IgD-negative memory B cell (primary cell): ENCODE data around the gene ARL4C. TPM values are rescaled to one million over a fixed set of nuclear protein-coding genes. Genes with fewer than 3 reads are reported as not detected.

Source experiments
- H3K27ac Mint-ChIP-seq, 3 donors: one replicate each; pipeline ENCODE4 v1.8.0; 2020 to 2022; ENCODE audit warnings: mild to moderate bottlenecking in 3 of 3, mixed read lengths in 3 of 3, moderate library complexity in 1 of 3
- H3K27me3 Mint-ChIP-seq: one replicate; pipeline ENCODE4 v1.8.0; 2021; ENCODE audit warnings: mixed read lengths
- H3K36me3 Mint-ChIP-seq: one replicate; pipeline ENCODE4 v1.8.0; 2020; ENCODE audit warnings: mild to moderate bottlenecking, mixed read lengths
- H3K4me1 Mint-ChIP-seq, 3 donors: one replicate each; pipeline ENCODE4 v1.8.0; 2020 to 2022; ENCODE audit warnings: mixed read lengths in 3 of 3, mild to moderate bottlenecking in 1 of 3
- H3K4me3 Mint-ChIP-seq, 4 donors: one replicate each; pipeline ENCODE4 v1.8.0; 2020 to 2022; ENCODE audit warnings: mild to moderate bottlenecking in 4 of 4, mixed read lengths in 4 of 4, moderate library complexity in 3 of 4
- H3K9me3 Mint-ChIP-seq, 3 donors: one replicate each; pipeline ENCODE4 v1.8.0; 2020 to 2021; ENCODE audit warnings: mixed read lengths in 3 of 3, mild to moderate bottlenecking in 1 of 3
- polyA plus RNA-seq: library from polyadenylated mRNA; unstranded; fragments of 300-500 nt; fragmentation: Illumina TruSeq; gene quantifications from one replicate; pipeline ENCODE4 v1.2.3, GENCODE V29; 2021

Gene ARL4C, protein sequence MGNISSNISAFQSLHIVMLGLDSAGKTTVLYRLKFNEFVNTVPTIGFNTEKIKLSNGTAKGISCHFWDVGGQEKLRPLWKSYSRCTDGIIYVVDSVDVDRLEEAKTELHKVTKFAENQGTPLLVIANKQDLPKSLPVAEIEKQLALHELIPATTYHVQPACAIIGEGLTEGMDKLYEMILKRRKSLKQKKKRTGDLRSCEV
- 20.6 TPM for polyA plus RNA-seq

- Mint-ChIP-seq H3K9me3 (no peaks in the 10 kb centered on the region), H3K36me3 (peaks cover 2% of the 10 kb centered on the region), H3K27me3 (no peaks in the 10 kb centered on the region), H3K4me3 (peak within 1 kb of the TSS; percentile 86 to 99 (median 98)), H3K27ac (peak within 1 kb of the TSS; percentile 86 to 97 (median 94)), H3K4me1 (peaks cover 34 to 40% (median 39%) of the 10 kb centered on the region in 3 donors)
Observed at GRCh38 chr2:234496835-234497593, at the start of gene ARL4C. TSS of gene ARL4C (minus strand) at chr2:234497081. CDS start at chr2:234496586, 495 bp downstream.

DNA sequence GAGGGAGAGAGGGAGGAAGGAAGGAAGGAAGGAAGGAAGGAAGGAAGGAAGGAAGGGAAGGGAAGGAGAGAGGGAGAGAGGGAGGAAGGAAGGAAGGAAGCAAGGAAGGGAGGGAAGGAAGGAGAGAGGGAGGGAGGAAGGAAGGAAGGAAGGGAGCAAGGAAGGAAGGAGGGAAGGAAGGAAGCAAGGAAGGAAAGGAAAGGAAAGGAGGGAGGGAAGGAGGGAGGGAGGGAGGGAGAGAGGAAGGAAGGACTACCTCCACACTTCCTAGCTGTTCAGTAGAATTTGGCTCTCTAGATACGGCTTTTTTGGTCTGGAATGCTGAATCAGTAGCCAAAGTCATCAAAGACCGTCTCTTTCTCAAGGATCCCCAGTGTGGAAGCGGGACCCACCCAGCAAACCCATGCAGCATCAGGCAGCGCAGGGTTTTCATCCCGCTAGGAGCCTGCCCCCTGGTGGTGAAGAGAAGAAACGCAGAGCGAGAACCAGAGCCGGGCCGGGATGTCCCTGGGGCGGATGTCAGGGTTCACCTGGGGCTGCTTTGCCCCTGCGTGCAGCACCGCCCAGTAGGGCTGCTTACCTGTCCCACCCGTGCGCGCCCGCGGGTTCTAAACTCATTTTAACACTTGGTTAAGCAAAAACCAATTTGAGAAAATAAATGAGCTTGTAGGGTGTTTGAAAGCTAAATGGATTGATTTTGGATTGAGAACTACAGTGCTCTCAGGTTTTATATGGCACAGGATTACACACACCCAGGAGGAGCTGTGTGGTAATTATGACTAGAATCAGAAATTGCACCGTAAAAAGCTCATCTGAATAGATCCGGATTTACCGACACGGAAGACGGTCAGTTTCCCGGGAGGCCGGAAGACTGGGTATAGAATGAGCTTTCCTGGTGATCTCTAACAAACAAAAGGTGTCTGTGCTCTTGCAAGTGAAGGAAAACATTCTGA is 48.1 kb upstream of the ARL4C start:
- H3K27me3 Mint-ChIP-seq: peaks cover 18% of the 10 kb centered on the region
- H3K27ac Mint-ChIP-seq: no peak overlapping the region
- no peak overlapping the region for H3K4me3 Mint-ChIP-seq

DNA sequence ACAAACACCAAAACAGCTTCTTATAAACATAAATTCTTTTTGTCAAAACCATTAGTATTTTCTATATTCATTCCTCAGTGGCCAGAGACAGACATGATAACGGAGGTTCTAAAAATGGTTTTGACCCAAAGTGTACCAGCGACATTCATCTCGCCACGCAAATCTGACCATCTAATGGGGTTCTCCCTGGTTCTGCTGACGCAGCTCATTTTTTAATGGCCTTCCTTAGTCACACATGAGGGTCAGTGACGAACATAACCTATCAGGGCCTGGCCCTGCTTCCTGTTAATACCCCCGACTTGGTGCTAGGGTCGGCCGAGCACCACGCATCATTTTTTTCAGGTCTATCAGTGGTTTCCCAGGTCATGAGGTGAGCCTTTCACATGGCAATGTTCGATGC is 45.9 kb upstream of the ARL4C start:
- Mint-ChIP-seq H3K4me3 (no peak overlapping the region), H3K36me3 (no peaks in the 10 kb centered on the region), H3K9me3 (peaks cover 0 to 4% (median 0%) of the 10 kb centered on the region in 3 donors), H3K27me3 (peaks cover 11% of the 10 kb centered on the region), H3K27ac (no peak overlapping the region), H3K4me1 (peaks cover 0 to 1% (median 0%) of the 10 kb centered on the region in 3 donors)

More for the DNA sequence above, 48.1 kb upstream of the ARL4C start:
- Mint-ChIP-seq H3K4me1 (peaks cover 0 to 1% (median 0%) of the 10 kb centered on the region in 3 donors), H3K9me3 (no peaks in the 10 kb centered on the region), H3K36me3 (no peaks in the 10 kb centered on the region)

- no peak overlapping the region for H3K27ac Mint-ChIP-seq
- no peaks in the 10 kb centered on the region for H3K4me1 Mint-ChIP-seq
- no peaks in the 10 kb centered on the region for H3K36me3 Mint-ChIP-seq
- peaks cover 2% of the 10 kb centered on the region for H3K27me3 Mint-ChIP-seq
- no peak overlapping the region for H3K4me3 Mint-ChIP-seq
- H3K9me3 Mint-ChIP-seq: peaks cover 0 to 7% (median under 1%) of the 10 kb centered on the region in 3 donors
Observed at GRCh38 chr2:234537929-234538328, 41.0 kb upstream of the ARL4C start.

- no peaks in the 10 kb centered on the region for H3K27me3 Mint-ChIP-seq
- peaks cover 0 to 11% (median 5%) of the 10 kb centered on the region in 3 donors for H3K9me3 Mint-ChIP-seq
- H3K36me3 Mint-ChIP-seq: no peaks in the 10 kb centered on the region
- no peak overlapping the region for H3K27ac Mint-ChIP-seq
- H3K4me3 Mint-ChIP-seq: no peak overlapping the region
- no peaks in the 10 kb centered on the region for H3K4me1 Mint-ChIP-seq
Observed at GRCh38 chr2:234536178-234536965, 39.5 kb upstream of the ARL4C start.

DNA sequence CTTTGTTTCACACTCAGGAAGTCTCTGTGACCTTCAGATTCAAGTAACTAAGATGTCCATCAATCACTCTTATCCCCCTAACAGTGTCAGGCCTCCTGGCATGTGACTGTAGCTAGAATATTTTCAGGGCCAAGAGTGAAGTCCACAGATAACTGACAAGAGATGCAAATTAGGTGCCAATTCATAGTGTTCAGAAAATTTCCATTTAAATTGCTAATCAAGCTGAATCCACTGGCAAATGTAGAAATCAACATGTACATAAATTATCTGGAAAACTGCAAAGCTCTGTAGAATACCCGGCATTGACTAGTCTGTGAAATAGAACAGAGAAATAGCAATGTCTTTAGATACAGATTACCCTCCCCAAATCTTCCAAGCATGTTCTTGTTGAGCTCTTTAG is 38.6 kb upstream of the ARL4C start:
- Mint-ChIP-seq H3K27ac (no peak overlapping the region), H3K27me3 (peaks cover 3% of the 10 kb centered on the region), H3K4me1 (no peaks in the 10 kb centered on the region), H3K36me3 (no peaks in the 10 kb centered on the region), H3K4me3 (no peak overlapping the region), H3K9me3 (peaks cover 0 to 11% (median 5%) of the 10 kb centered on the region in 3 donors)

DNA sequence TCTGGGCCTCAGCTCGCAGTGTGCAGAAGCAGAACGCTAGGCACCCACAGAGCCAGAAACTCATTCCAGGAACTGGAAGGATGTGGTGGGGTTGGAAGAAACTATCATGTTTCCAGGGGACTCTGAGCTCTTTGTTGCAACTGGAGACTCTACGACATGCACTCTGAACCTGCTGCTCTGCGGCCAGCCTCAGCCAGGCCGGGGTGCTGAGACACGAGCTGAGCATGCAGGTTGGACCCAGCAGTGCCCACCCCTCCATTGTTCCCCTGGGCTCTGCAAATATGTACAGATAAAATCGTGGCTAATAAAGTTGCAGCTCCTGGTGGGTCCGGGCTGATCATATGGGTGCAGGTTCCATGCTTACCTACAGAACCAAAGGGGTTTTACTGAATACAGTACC is 37.6 kb upstream of the ARL4C start:
- Mint-ChIP-seq H3K4me1 (no peaks in the 10 kb centered on the region), H3K27ac (no peak overlapping the region), H3K9me3 (peaks cover 0 to 8% (median 5%) of the 10 kb centered on the region in 3 donors), H3K27me3 (peaks cover 3% of the 10 kb centered on the region), H3K36me3 (no peaks in the 10 kb centered on the region), H3K4me3 (no peak overlapping the region)

DNA sequence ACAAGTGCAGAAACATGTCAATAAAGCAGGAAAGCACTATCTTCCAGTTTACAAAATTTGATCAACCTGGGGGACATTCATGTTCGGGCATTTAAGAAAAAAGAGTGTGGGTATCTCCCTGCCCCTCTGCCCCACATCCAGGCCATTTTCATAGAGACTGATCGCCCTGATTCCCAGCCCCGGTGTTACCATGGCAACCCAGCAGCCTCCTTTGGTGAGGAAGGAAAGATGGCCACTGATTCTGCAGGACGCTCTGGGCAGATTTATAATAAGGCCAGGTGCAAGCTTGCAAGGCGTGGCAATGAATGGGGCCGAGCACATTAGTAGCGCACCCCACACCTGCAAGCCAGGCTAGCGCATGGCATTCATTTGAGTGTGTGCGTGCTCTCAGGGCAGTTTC is 36.7 kb upstream of the ARL4C start:
- Mint-ChIP-seq H3K4me3 (no peak overlapping the region), H3K4me1 (no peaks in the 10 kb centered on the region), H3K27ac (no peak overlapping the region), H3K27me3 (peaks cover 7% of the 10 kb centered on the region), H3K9me3 (peaks cover 0 to 7% (median 5%) of the 10 kb centered on the region in 3 donors), H3K36me3 (no peaks in the 10 kb centered on the region)

GRCh38 chr2:234528410-234529148 is 31.7 kb upstream of the ARL4C start:
- Mint-ChIP-seq H3K27ac (no peak overlapping the region), H3K36me3 (peaks cover 1% of the 10 kb centered on the region), H3K27me3 (peaks cover 9% of the 10 kb centered on the region), H3K9me3 (peaks cover 4 to 15% (median 8%) of the 10 kb centered on the region in 3 donors), H3K4me1 (no peaks in the 10 kb centered on the region), H3K4me3 (no peak overlapping the region)

- no peak overlapping the region for H3K4me3 Mint-ChIP-seq
- peaks cover 12% of the 10 kb centered on the region for H3K27me3 Mint-ChIP-seq
- H3K27ac Mint-ChIP-seq: no peak overlapping the region
- H3K4me1 Mint-ChIP-seq: no peaks in the 10 kb centered on the region
- H3K9me3 Mint-ChIP-seq: peaks cover 3 to 9% (median 4%) of the 10 kb centered on the region in 3 donors
- peaks cover 1% of the 10 kb centered on the region for H3K36me3 Mint-ChIP-seq
Observed at GRCh38 chr2:234526711-234527110, 29.8 kb upstream of the ARL4C start.

GRCh38 chr2:234521536-234521935 is 24.7 kb upstream of the ARL4C start:
- Mint-ChIP-seq H3K4me3 (no peak overlapping the region), H3K4me1 (no peaks in the 10 kb centered on the region), H3K9me3 (peaks cover 3 to 9% (median 4%) of the 10 kb centered on the region in 3 donors), H3K27ac (no peak overlapping the region), H3K36me3 (peaks cover 1% of the 10 kb centered on the region), H3K27me3 (peaks cover 4% of the 10 kb centered on the region)

DNA sequence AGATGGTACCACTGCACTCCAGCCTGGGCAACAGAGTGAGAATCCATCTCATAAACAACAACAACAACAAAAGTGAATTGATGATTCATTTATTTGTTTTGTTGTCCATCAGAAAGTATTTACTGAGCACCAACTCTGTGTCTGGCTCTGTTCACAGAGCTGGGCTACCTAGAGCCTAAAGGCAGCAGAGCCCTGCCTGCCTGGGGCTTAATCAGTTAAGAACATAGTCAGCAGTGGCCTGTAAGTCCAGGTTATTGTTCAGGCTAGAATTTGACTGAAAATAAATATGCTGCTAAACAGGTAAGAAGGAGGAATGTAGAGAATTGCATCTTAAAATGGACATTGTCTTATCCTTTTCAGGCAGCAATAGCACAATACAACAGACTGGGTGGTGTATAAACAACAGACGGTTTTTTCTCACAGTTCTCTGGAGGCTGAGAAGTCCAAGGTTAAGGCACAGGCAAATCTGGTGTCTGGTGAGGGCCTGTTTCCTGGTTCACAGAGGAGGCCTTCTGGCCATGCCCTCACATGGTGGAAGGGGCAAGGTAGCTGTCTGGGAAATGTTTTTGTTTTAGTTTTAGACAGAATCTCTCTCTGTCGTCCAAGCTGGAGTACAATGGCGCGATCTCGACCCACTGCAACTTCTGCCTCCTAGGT is 22.2 kb upstream of the ARL4C start:
- no peak overlapping the region for H3K27ac Mint-ChIP-seq
- no peak overlapping the region for H3K4me3 Mint-ChIP-seq
- peaks cover 4% of the 10 kb centered on the region for H3K27me3 Mint-ChIP-seq
- no peaks in the 10 kb centered on the region for H3K36me3 Mint-ChIP-seq
- no peaks in the 10 kb centered on the region for H3K9me3 Mint-ChIP-seq
- no peaks in the 10 kb centered on the region for H3K4me1 Mint-ChIP-seq

DNA sequence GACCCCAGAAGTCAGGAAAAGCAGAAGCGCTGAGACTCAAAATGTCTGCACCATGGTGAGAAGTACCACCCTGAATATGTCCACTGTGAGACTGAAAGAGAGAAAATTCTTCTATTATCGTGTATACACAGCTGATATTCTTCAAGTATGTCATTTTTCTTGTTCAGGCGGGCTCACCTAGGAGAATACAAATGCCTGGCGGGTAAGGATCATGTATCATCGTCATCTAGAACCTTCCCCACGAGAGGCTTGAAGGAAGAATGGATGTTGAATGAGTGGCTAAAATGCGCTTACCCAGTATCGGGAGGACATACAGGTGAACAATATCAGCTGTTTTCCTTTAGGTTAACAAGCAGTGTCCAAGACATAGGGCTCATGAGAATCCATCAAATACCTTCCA is 21.1 kb upstream of the ARL4C start:
- peaks cover 4% of the 10 kb centered on the region for H3K27me3 Mint-ChIP-seq
- H3K27ac Mint-ChIP-seq: no peak overlapping the region
- H3K4me1 Mint-ChIP-seq: no peaks in the 10 kb centered on the region
- H3K9me3 Mint-ChIP-seq: no peaks in the 10 kb centered on the region
- H3K36me3 Mint-ChIP-seq: no peaks in the 10 kb centered on the region
- H3K4me3 Mint-ChIP-seq: no peak overlapping the region
